Upper lobe of left lung (tissue), 4 donors: ENCODE measurements around the gene LARP4B.

Source experiments
- CTCF ChIP-seq, 6 experiments: fragments of 450-650 bp in 4 of 6; fragments of 200-600 bp in 2 of 6; sonication (generic) in 2 of 6; IDR thresholded peaks; one replicate each; pipeline ENCODE4 v1.5.1; 2016 to 2019; ENCODE audit warnings: antibody characterized with exemption in 6 of 6
- EP300 ChIP-seq, 4 donors: sonication (generic); formaldehyde crosslinking; IDR thresholded peaks; one replicate each; pipeline ENCODE4 v1.5.1; 2017; ENCODE audit warnings: antibody characterized with exemption in 4 of 4, control low read depth in 2 of 4
- POLR2A ChIP-seq, 4 donors: fragments of 450-650 bp; IDR thresholded peaks; one replicate each; pipeline ENCODE4 v1.5.1; 2016 to 2017; ENCODE audit warnings: antibody characterized with exemption in 4 of 4, mild to moderate bottlenecking in 2 of 4

GRCh38 chr10:818526-819220, 112.8 kb downstream of the LARP4B start:
- TF ChIP-seq POLR2A (IDR thresholded peaks at IDR 0.05) (no peak), CTCF (IDR thresholded peaks at IDR 0.05) (no peak), EP300 (IDR thresholded peaks at IDR 0.05) (no peak)
